Prostate gland (tissue), 2 donors: Measurements from ENCODE around the gene ANTXR1.

Experiments
- POLR2A ChIP-seq: fragments of 450-650 bp; IDR thresholded peaks from one replicate; pipeline ENCODE4 v1.6.1; 2016; ENCODE audit warnings: antibody characterized with exemption, mild to moderate bottlenecking
- POLR2AphosphoS5 ChIP-seq: sonication (generic); formaldehyde crosslinking; IDR thresholded peaks from one replicate; pipeline ENCODE4 v1.6.1; 2017; ENCODE audit warnings: antibody characterized with exemption
- TF ChIP-seq, protein P1 (sequence below), 4 experiments: fragments of 200-600 bp in 2 of 4; fragments of 450-650 bp in 2 of 4; sonication (generic) in 2 of 4; IDR thresholded peaks; 1 replicate in 3 of 4; 2 replicates in 1 of 4; pipeline ENCODE4 v1.5.1; 2016 to 2019; ENCODE audit warnings: antibody characterized with exemption in 4 of 4, mild to moderate bottlenecking in 2 of 4, moderate library complexity in 2 of 4

- TF ChIP-seq, protein P1, sequence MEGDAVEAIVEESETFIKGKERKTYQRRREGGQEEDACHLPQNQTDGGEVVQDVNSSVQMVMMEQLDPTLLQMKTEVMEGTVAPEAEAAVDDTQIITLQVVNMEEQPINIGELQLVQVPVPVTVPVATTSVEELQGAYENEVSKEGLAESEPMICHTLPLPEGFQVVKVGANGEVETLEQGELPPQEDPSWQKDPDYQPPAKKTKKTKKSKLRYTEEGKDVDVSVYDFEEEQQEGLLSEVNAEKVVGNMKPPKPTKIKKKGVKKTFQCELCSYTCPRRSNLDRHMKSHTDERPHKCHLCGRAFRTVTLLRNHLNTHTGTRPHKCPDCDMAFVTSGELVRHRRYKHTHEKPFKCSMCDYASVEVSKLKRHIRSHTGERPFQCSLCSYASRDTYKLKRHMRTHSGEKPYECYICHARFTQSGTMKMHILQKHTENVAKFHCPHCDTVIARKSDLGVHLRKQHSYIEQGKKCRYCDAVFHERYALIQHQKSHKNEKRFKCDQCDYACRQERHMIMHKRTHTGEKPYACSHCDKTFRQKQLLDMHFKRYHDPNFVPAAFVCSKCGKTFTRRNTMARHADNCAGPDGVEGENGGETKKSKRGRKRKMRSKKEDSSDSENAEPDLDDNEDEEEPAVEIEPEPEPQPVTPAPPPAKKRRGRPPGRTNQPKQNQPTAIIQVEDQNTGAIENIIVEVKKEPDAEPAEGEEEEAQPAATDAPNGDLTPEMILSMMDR (IDR thresholded peaks at IDR 0.05) = no peak
- TF ChIP-seq POLR2A = no peak
- no peak for TF ChIP-seq POLR2AphosphoS5
Observed at GRCh38 chr2:69126341-69126740, 113.4 kb downstream of the ANTXR1 start.
